CD1c-positive myeloid dendritic cell (primary cell): Measurements from ENCODE around the gene HMX3.

Experiments
- DNase-seq: peaks from one replicate; pipeline ENCODE4 v3.0.0-alpha.2; 2016; ENCODE audit errors: extremely low spot score

The HMX3 gene

GRCh38 chr10:123147635-123148413 is 12.1 kb downstream of the HMX3 start, which contains the start of gene HMX2:
HMX2 (plus strand) TSS chr10:123148136; CDS start chr10:123148379, 243 bp downstream.
- DNase-seq: no peak

GRCh38 chr10:123148414-123149161 is 12.8 kb downstream of the HMX3 start:
- DNase-seq: no peak

GRCh38 chr10:123149162-123149567 is 13.4 kb downstream of the HMX3 start:
- no peak for DNase-seq

GRCh38 chr10:123149568-123150270 is 13.9 kb downstream of the HMX3 start:
- peak; percentile 62 for DNase-seq

- no peak for DNase-seq
Measured at GRCh38 chr10:123150271-123150985, 14.7 kb downstream of the HMX3 start.

- peak; percentile 62 for DNase-seq
Measured at GRCh38 chr10:123150986-123151736, 15.4 kb downstream of the HMX3 start.

GRCh38 chr10:123151737-123152135 is 16.0 kb downstream of the HMX3 start:
- no peak for DNase-seq

- DNase-seq: no peak
Measured at GRCh38 chr10:123153486-123154091, 17.8 kb downstream of the HMX3 start.

GRCh38 chr10:123154092-123154710 is 18.4 kb downstream of the HMX3 start, which contains the start of gene BUB3:
BUB3 (plus strand) TSS chr10:123154402; CDS start chr10:123154918, 516 bp downstream.
- DNase-seq: peak; percentile 100

GRCh38 chr10:123154711-123155505 is 19.1 kb downstream of the HMX3 start:
- no peak for DNase-seq

GRCh38 chr10:123156078-123156477 is 20.3 kb downstream of the HMX3 start:
- DNase-seq: no peak

GRCh38 chr10:123157210-123157609 is 21.4 kb downstream of the HMX3 start:
- DNase-seq: no peak

GRCh38 chr10:123158682-123159081 is 22.9 kb downstream of the HMX3 start:
- DNase-seq: no peak

GRCh38 chr10:123160311-123160980 is 24.7 kb downstream of the HMX3 start:
- DNase-seq: no peak

GRCh38 chr10:123164319-123164718 is 28.5 kb downstream of the HMX3 start:
- no peak for DNase-seq

GRCh38 chr10:123165445-123166072 is 29.8 kb downstream of the HMX3 start:
- no peak for DNase-seq

GRCh38 chr10:123166618-123167017 is 30.8 kb downstream of the HMX3 start:
- no peak for DNase-seq

GRCh38 chr10:123170961-123171360 is 35.2 kb downstream of the HMX3 start:
- no peak for DNase-seq
